Measurements from ENCODE around the gene EIF4B.

The EIF4B gene

DNA sequence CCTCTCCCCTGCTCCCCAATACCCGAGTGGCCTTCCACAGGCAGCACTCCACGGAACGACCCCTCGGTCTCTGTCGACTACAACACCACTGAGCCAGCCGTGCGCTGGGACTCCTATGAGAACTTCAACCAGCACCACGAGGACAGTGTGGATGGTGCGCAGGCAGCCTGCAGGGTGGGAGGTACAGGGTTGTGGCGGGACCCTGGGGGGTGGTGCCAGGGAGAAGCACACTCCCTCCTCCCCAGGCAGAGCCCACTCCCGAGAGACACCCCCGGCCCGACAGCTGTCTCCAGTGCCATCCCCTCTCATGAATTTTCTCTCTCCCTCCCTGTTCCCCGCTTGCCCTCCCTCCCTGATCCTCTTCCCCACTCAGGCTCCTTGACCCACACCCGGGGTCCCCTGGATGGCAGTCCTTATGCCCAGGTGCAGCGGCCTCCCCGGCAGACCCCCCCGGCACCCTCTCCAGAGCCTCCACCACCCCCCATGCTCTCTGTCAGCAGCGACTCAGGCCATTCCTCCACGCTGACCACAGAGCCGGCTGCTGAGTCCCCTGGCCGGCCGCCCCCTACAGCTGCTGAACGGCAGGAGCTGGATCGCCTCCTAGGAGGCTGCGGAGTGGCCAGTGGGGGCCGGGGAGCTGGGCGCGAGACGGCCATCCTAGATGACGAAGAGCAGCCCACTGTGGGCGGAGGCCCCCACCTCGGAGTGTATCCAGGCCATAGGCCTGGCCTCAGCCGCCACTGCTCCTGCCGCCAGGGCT is 52.6 kb downstream of the EIF4B start:
- no peak overlapping the region for H4K8ac ChIP-seq (ENCODE audit: low read depth, low read length)
- no peak overlapping the region for H4K91ac ChIP-seq (ENCODE audit: low read depth, low read length)
- no peak overlapping the region for H3K9ac ChIP-seq (ENCODE audit: low read length)
- no peak overlapping the region for H4K12ac ChIP-seq (ENCODE audit: low read depth, low read length)
- H3K4me2 ChIP-seq (ENCODE audit: low read length): no peak overlapping the region
- no peaks in the 10 kb centered on the region for H3K27me3 ChIP-seq (ENCODE audit: insufficient read depth, low read length)
- H3K18ac ChIP-seq (ENCODE audit: low read length): no peak overlapping the region
- no peak overlapping the region for H2AK5ac ChIP-seq (ENCODE audit: low read length)
- H3K27ac ChIP-seq (ENCODE audit: low read depth, low read length): no peak overlapping the region
- H3K14ac ChIP-seq (ENCODE audit: low read length): no peak overlapping the region
- H2BK120ac ChIP-seq (ENCODE audit: insufficient read depth, low read length, poor library complexity): no peak overlapping the region
- H3K9me3 ChIP-seq (ENCODE audit: insufficient read depth, low read depth, low read length): no peaks in the 10 kb centered on the region
- no peak overlapping the region for H3K4ac ChIP-seq (ENCODE audit: low read depth, low read length)
- H3K23ac ChIP-seq (ENCODE audit: low read length): no peak overlapping the region
- no peaks in the 10 kb centered on the region for H3K79me2 ChIP-seq (ENCODE audit: control insufficient read depth, insufficient read depth, low read length, poor library complexity)
- H2BK12ac ChIP-seq (ENCODE audit: low read length): no peak overlapping the region
- H3K4me1 ChIP-seq (ENCODE audit: control insufficient read depth in 1 of 2, insufficient read depth in 2 of 2, low read length in 2 of 2): peaks cover 0 to 1% of the 10 kb centered on the region in 2 experiments
- H3K79me1 ChIP-seq (ENCODE audit: low read length): peaks cover 2% of the 10 kb centered on the region
- no peak overlapping the region for H3K4me3 ChIP-seq (ENCODE audit: low read depth, low read length)
- no peak for DNase-seq
- H3K36me3 ChIP-seq (ENCODE audit: control insufficient read depth in 1 of 2, insufficient read depth in 2 of 2, low read length in 2 of 2): peaks cover 1 to 2% of the 10 kb centered on the region in 2 experiments
- no peak overlapping the region for H2AFZ ChIP-seq (ENCODE audit: insufficient read depth, low read length, poor library complexity)
- WGBS (ENCODE audit: extremely low coverage, insufficient coverage, insufficient read length): no CpG with 5 or more reads among the region's 35 CpGs
- no peak overlapping the region for H2BK5ac ChIP-seq (ENCODE audit: low read depth, low read length, poor library complexity)

DNA sequence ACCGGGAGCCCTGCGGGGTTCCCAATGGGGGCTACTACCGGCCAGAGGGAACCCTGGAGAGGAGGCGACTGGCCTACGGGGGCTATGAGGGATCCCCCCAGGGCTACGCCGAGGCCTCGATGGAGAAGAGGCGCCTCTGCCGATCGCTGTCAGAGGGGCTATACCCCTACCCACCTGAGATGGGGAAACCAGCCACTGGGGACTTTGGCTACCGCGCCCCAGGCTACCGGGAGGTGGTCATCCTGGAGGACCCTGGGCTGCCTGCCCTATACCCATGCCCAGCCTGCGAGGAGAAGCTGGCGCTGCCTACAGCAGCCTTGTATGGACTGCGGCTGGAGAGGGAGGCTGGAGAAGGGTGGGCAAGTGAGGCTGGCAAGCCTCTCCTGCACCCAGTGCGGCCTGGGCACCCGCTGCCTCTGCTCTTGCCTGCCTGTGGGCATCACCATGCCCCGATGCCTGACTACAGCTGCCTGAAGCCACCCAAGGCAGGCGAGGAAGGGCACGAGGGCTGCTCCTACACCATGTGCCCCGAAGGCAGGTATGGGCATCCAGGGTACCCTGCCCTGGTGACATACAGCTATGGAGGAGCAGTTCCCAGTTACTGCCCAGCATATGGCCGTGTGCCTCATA is 53.3 kb downstream of the EIF4B start:
- no CpG with 5 or more reads among the region's 24 CpGs for WGBS (ENCODE audit: extremely low coverage, insufficient coverage, insufficient read length)
- H3K4ac ChIP-seq (ENCODE audit: low read depth, low read length): no peak overlapping the region
- H3K4me2 ChIP-seq (ENCODE audit: low read length): no peak overlapping the region
- no peak overlapping the region for H2BK120ac ChIP-seq (ENCODE audit: insufficient read depth, low read length, poor library complexity)
- no peak overlapping the region for H2BK5ac ChIP-seq (ENCODE audit: low read depth, low read length, poor library complexity)
- no peak overlapping the region for H4K8ac ChIP-seq (ENCODE audit: low read depth, low read length)
- no peak overlapping the region for H4K12ac ChIP-seq (ENCODE audit: low read depth, low read length)
- no peak overlapping the region for H4K91ac ChIP-seq (ENCODE audit: low read depth, low read length)
- H3K9ac ChIP-seq (ENCODE audit: low read length): no peak overlapping the region
- H3K23ac ChIP-seq (ENCODE audit: low read length): no peak overlapping the region
- H3K4me1 ChIP-seq (ENCODE audit: control insufficient read depth in 1 of 2, insufficient read depth in 2 of 2, low read length in 2 of 2): no peaks in the 10 kb centered on the region
- no peaks in the 10 kb centered on the region for H3K79me2 ChIP-seq (ENCODE audit: control insufficient read depth, insufficient read depth, low read length, poor library complexity)
- H3K4me3 ChIP-seq (ENCODE audit: low read depth, low read length): no peak overlapping the region
- H2AFZ ChIP-seq (ENCODE audit: insufficient read depth, low read length, poor library complexity): no peak overlapping the region
- no peak overlapping the region for H2BK12ac ChIP-seq (ENCODE audit: low read length)
- no peak for DNase-seq
- no peak overlapping the region for H3K18ac ChIP-seq (ENCODE audit: low read length)
- peaks cover 5 to 6% of the 10 kb centered on the region in 2 experiments for H3K36me3 ChIP-seq (ENCODE audit: control insufficient read depth in 1 of 2, insufficient read depth in 2 of 2, low read length in 2 of 2)
- no peak overlapping the region for H2AK5ac ChIP-seq (ENCODE audit: low read length)
- peaks cover 2% of the 10 kb centered on the region for H3K9me3 ChIP-seq (ENCODE audit: insufficient read depth, low read depth, low read length)
- H3K27me3 ChIP-seq (ENCODE audit: insufficient read depth, low read length): no peaks in the 10 kb centered on the region
- H3K14ac ChIP-seq (ENCODE audit: low read length): no peak overlapping the region
- H3K79me1 ChIP-seq (ENCODE audit: low read length): no peaks in the 10 kb centered on the region
- H3K27ac ChIP-seq (ENCODE audit: low read depth, low read length): no peak overlapping the region

DNA sequence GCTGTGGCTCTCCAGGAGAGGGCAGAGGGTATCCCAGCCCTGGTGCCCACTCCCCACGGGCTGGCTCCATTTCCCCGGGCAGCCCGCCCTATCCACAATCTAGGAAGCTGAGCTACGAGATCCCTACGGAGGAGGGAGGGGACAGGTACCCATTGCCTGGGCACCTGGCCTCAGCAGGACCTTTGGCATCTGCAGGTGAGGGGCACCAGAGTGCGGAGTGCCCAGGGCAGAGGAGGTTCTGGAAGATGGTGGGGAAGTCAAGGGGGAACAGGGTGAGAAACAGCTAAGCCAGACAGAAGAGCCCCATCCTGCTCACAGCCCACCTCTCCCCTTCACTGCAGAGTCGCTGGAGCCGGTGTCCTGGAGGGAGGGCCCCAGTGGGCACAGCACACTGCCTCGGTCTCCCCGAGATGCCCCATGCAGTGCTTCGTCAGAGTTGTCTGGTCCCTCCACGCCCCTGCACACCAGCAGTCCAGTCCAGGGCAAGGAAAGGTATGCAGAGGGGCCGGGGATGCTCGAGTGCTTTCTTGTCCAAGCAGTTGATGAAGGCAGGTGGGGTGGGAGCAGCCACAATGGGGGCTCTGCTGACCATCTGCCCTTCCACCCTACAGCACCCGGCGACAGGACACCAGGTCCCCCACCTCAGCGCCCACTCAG is 53.9 kb downstream of the EIF4B start:
- Histone ChIP-seq H3K23ac (ENCODE audit: low read length) (no peak overlapping the region), H3K36me3 (ENCODE audit: control insufficient read depth in 1 of 2, insufficient read depth in 2 of 2, low read length in 2 of 2) (peaks cover 8 to 10% of the 10 kb centered on the region in 2 experiments)
- WGBS (ENCODE audit: extremely low coverage, insufficient coverage, insufficient read length): no CpG with 5 or more reads among the region's 17 CpGs

DNA sequence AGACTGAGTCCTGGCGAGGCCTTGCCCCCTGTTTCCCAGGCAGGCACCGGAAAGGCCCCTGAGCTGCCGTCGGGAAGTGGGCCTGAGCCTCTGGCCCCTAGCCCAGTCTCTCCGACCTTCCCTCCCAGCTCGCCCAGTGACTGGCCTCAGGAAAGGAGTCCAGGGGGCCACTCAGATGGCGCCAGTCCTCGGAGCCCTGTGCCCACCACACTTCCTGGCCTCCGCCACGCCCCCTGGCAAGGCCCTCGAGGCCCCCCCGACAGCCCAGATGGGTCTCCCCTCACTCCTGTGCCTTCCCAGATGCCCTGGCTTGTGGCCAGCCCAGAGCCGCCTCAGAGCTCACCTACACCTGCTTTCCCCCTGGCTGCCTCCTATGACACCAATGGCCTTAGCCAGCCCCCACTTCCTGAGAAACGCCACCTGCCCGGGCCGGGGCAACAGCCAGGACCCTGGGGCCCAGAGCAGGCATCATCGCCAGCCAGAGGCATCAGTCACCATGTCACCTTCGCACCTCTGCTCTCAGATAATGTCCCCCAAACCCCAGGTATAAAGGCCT is 54.5 kb downstream of the EIF4B start:
- no peaks in the 10 kb centered on the region for H3K79me2 ChIP-seq (ENCODE audit: control insufficient read depth, insufficient read depth, low read length, poor library complexity)
- H3K14ac ChIP-seq (ENCODE audit: low read length): no peak overlapping the region
- H3K27ac ChIP-seq (ENCODE audit: low read depth, low read length): no peak overlapping the region
- H4K8ac ChIP-seq (ENCODE audit: low read depth, low read length): no peak overlapping the region
- no peak overlapping the region for H4K12ac ChIP-seq (ENCODE audit: low read depth, low read length)
- no peak for DNase-seq
- H3K4ac ChIP-seq (ENCODE audit: low read depth, low read length): no peak overlapping the region
- no peak overlapping the region for H2AFZ ChIP-seq (ENCODE audit: insufficient read depth, low read length, poor library complexity)
- H3K4me3 ChIP-seq (ENCODE audit: low read depth, low read length): no peak overlapping the region
- no peak overlapping the region for H3K9ac ChIP-seq (ENCODE audit: low read length)
- no peaks in the 10 kb centered on the region for H3K4me1 ChIP-seq (ENCODE audit: control insufficient read depth in 1 of 2, insufficient read depth in 2 of 2, low read length in 2 of 2)
- no peak overlapping the region for H2BK120ac ChIP-seq (ENCODE audit: insufficient read depth, low read length, poor library complexity)
- H2AK5ac ChIP-seq (ENCODE audit: low read length): no peak overlapping the region
- WGBS (ENCODE audit: extremely low coverage, insufficient coverage, insufficient read length): no CpG with 5 or more reads among the region's 18 CpGs
- H2BK5ac ChIP-seq (ENCODE audit: low read depth, low read length, poor library complexity): no peak overlapping the region
- H3K27me3 ChIP-seq (ENCODE audit: insufficient read depth, low read length): no peaks in the 10 kb centered on the region
- H3K18ac ChIP-seq (ENCODE audit: low read length): no peak overlapping the region
- peaks cover 14 to 16% of the 10 kb centered on the region in 2 experiments for H3K36me3 ChIP-seq (ENCODE audit: control insufficient read depth in 1 of 2, insufficient read depth in 2 of 2, low read length in 2 of 2)
- peaks cover 2% of the 10 kb centered on the region for H3K9me3 ChIP-seq (ENCODE audit: insufficient read depth, low read depth, low read length)
- H3K4me2 ChIP-seq (ENCODE audit: low read length): no peak overlapping the region
- H3K79me1 ChIP-seq (ENCODE audit: low read length): no peaks in the 10 kb centered on the region
- no peak overlapping the region for H3K23ac ChIP-seq (ENCODE audit: low read length)
- no peak overlapping the region for H2BK12ac ChIP-seq (ENCODE audit: low read length)
- no peak overlapping the region for H4K91ac ChIP-seq (ENCODE audit: low read depth, low read length)

More for the DNA sequence above, 53.9 kb downstream of the EIF4B start:
- Histone ChIP-seq H3K4me3 (ENCODE audit: low read depth, low read length) (no peak overlapping the region), H3K79me1 (ENCODE audit: low read length) (no peaks in the 10 kb centered on the region), H2AFZ (ENCODE audit: insufficient read depth, low read length, poor library complexity) (no peak overlapping the region), H4K91ac (ENCODE audit: low read depth, low read length) (no peak overlapping the region), H3K27ac (ENCODE audit: low read depth, low read length) (no peak overlapping the region), H2BK120ac (ENCODE audit: insufficient read depth, low read length, poor library complexity) (no peak overlapping the region), H4K8ac (ENCODE audit: low read depth, low read length) (no peak overlapping the region), H3K79me2 (ENCODE audit: control insufficient read depth, insufficient read depth, low read length, poor library complexity) (no peaks in the 10 kb centered on the region), H2BK12ac (ENCODE audit: low read length) (no peak overlapping the region), H3K9me3 (ENCODE audit: insufficient read depth, low read depth, low read length) (peaks cover 2% of the 10 kb centered on the region), H2AK5ac (ENCODE audit: low read length) (no peak overlapping the region), H3K18ac (ENCODE audit: low read length) (no peak overlapping the region), H2BK5ac (ENCODE audit: low read depth, low read length, poor library complexity) (no peak overlapping the region), H3K4me2 (ENCODE audit: low read length) (no peak overlapping the region), H3K14ac (ENCODE audit: low read length) (no peak overlapping the region), H3K27me3 (ENCODE audit: insufficient read depth, low read length) (no peaks in the 10 kb centered on the region), H3K4me1 (ENCODE audit: control insufficient read depth in 1 of 2, insufficient read depth in 2 of 2, low read length in 2 of 2) (no peaks in the 10 kb centered on the region), H3K4ac (ENCODE audit: low read depth, low read length) (no peak overlapping the region), H3K9ac (ENCODE audit: low read length) (no peak overlapping the region), H4K12ac (ENCODE audit: low read depth, low read length) (no peak overlapping the region)
- DNase-seq: no peak
